ENCODE data around the gene SCGB1D4.

Gene SCGB1D4

GRCh38 chr11:62273284-62273683 is 25.6 kb downstream of the SCGB1D4 start:
- no peak for DNase-seq

GRCh38 chr11:62269654-62270278 is 29.1 kb downstream of the SCGB1D4 start, which contains the start of gene SCGB2A2:
Gene SCGB2A2 (plus strand): TSS chr11:62270158. CDS start chr11:62270217, 59 bp downstream.
- DNase-seq, result no peak

- DNase-seq, result no peak
Observed at GRCh38 chr11:62267576-62267975, 31.3 kb downstream of the SCGB1D4 start.

- no peak for DNase-seq
Observed at GRCh38 chr11:62267050-62267449, 31.8 kb downstream of the SCGB1D4 start.

- no peak for DNase-seq
Observed at GRCh38 chr11:62266558-62266957, 32.3 kb downstream of the SCGB1D4 start.

DNA sequence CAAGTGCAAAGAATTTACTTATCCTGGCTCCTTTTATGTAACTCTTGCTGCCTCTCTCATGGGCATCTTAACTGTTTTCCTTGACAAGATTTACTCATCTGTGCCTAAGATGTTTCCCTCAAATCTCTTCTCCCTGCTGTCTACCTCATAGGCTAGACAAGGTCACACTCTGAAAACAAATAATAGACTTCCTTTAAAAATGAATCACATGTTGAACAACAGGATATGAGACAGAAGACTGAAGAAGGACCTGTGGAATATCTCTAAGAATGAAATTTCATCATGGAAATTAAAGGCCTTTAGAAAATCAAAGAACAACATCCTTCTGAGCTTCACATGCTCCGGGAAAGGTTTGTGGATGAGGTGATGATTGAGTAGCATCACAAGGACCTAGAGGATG is 34.9 kb downstream of the SCGB1D4 start:
- DNase-seq, result no peak

- DNase-seq, result no peak
Observed at GRCh38 chr11:62260261-62260953, 38.5 kb downstream of the SCGB1D4 start.

- no peak for DNase-seq
Observed at GRCh38 chr11:62256281-62256680, 42.6 kb downstream of the SCGB1D4 start.

GRCh38 chr11:62253999-62254542 is 44.8 kb downstream of the SCGB1D4 start:
- no peak for DNase-seq

GRCh38 chr11:62251698-62252097 is 47.2 kb downstream of the SCGB1D4 start:
- no peak for DNase-seq

Data from DMS79 (cell line).